HG03025 (cell line): ENCODE data around the gene LRRC4C.
"Not testable (repeated sequence)": the region's sequence is repeated elsewhere in the genome, so short reads cannot be mapped to it uniquely, and the experiment has no call there.

ENCODE experiments used
- ATAC-seq: cut with Tn5 transposase; IDR thresholded peaks from one replicate; pipeline ENCODE4 v1.9.1; 2021; ENCODE audit warnings: mild to moderate bottlenecking, moderate library complexity; ENCODE audit not compliant: unreplicated experiment, low FRiP score

LRRC4C gene

DNA sequence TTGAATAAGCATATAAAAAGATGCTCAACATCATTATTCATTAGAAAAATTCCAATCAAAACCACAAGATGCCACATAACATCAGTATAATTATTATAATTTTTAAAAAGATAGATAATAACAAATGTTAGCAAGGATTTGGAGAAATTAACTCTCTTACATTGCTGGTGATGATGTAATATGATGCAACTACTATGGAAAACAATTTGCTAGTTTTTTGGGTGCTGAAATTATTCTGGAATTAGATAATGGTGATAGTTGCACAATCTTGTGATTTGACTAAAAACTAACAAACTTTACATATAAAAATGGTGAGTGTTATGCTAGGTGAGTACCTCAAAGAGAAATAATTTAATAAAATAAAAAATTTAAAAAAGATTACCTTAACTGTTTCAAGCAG is 412.2 kb downstream of the LRRC4C start:
- ATAC-seq, result no peak

DNA sequence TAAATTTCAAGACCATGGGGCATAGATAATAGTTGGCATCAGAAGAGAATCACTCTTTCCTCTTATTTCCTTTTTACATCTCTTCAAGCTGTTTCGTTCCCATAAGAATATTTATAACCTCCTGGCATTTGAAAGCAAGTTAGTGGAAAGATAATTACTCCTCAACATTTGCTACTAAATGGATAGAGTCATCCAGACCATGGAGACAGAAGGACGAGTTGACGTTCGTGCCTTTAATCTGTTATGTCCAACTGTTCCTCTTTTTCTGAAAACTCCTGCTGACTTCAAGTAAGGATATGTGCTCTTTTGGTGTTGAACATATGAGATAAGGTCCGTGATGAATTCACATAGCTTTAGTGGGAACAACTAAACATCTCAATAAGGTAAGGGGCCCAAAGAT is 414.2 kb downstream of the LRRC4C start:
- no peak for ATAC-seq

DNA sequence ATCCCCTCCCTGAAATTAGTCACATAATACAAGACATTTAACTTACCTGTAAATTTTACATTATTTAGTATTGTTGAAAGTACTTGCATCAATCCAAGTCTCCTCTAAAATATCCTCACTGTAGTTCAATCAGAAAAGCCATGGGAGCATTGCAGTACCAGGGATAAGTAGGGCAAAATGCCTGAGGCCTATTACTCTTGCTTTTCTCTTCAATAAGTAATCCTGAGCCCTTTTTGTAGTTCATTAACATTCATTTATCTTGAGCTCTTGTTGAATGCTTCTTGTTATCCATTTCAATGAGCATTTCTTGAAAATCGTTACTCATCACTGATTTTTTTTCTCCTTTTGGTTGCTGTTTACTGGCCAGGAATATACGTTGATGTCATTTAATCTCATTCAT is 414.7 kb downstream of the LRRC4C start:
- no peak for ATAC-seq

DNA sequence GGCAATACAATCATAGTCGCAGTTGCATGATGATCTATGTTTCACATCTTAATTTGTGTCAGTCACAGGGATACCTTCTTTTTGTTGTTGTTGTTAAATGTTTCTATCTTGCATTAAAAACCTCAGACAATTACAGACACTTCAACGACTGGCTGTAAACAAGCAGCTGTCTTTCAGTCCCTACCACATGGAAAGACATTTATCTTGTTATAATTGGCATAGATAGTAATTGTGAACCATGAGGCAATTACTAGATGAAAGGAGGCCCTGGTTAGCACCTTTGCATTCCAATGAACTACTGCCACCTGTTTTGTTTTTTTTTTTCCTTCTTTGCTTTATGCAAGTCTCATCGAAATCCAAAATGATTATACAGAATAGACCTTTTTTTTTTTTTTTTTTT is 416.8 kb downstream of the LRRC4C start:
- no peak for ATAC-seq

DNA sequence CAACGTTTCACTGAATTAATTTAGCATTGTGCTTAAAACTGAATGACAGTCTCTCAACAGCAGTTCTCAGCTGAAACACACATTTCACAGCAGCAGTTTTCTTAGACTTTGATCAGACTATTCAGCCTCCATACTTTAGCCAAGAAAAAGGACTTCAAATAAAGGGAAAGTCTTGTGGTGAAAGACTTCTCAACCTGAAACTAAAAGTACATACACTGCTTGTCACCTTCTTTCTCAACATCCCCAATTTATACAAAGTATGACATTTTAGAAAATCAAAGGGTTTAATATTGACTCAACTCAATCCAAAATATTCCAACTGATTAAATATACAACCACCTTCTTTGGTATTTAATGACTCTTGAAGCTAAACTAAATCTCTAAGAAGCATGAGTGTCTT is 419.0 kb downstream of the LRRC4C start:
- no peak for ATAC-seq

DNA sequence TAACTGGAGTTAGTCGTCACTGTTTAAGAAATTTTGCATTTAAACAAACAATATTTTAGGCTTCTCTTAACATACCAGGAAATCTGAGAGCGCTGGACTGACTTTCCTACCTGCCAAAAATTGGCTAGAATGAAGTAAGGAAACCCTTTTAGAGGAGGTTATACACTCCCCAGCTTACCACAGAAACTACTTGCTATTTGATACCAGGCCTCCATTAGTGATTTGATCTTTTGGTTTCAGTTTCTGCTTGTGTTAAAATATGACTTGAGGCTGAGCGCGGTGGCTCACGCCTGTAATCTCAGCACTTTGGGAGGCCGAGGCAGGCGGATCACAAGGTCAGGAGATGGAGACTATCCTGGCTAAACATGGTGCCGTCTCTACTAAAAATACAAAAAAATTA is 419.9 kb downstream of the LRRC4C start:
- ATAC-seq, result no peak

DNA sequence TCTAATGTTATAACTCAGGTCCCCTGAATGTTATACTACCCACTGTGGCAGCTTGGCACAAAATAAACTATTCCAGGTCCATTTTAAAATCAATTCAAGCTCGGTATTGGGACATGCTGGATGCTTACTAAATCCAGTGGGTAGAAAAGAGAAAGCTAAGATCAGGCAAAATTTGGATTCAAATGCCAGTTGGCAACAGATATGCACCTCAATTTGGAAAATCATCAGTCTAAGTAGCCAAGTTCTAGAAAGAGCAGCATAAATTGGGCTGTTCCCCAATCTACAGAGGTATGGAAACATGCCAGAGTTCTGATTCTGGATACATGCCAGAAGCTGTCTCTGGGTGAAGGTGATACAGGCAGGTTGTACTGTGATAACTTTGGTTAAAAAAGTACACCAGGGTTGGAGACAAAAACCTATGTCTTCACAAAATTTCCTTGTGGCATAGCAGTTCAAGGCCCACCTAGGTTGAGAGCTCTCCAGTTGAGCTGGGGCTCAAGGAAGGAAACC is 427.8 kb downstream of the LRRC4C start:
- no peak for ATAC-seq

DNA sequence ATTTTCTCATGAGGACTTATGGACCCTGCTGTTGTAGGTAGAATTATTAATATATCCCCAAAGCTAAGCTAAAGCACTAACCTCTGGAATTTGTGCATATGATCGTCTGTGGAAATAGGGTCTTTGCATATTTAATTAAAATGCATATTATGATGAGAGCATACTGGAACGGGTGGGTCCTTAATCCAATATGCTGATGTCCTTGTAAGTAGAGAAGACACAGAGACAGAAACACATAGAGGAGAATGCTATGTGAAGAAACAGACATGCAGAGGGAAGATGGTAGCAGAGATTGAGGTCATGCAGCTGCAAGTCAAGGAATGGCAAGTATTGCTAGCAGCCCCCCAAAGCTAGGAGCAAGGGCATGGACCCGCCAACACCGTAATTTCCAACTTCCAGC is 439.2 kb downstream of the LRRC4C start:
- no peak for ATAC-seq

DNA sequence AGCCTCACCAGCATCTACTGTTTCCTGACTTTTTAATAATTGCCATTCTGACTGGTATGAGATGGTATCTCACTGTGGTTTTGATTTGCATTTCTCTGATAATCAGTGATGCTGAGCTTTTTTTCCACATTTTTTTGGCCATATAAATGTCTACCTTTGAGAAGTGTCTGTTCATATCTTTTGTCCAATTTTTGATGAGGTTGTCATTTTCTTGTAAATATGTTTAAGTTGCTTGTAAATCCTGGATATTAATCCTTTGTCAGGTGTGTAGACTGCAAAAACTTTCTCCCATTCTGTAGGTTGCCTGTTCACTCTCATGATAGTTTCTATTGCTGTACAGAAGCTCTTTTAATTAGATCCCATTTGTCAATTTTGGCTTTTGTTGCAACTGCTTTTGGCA is 439.8 kb downstream of the LRRC4C start:
- ATAC-seq, result not testable (repeated sequence)

DNA sequence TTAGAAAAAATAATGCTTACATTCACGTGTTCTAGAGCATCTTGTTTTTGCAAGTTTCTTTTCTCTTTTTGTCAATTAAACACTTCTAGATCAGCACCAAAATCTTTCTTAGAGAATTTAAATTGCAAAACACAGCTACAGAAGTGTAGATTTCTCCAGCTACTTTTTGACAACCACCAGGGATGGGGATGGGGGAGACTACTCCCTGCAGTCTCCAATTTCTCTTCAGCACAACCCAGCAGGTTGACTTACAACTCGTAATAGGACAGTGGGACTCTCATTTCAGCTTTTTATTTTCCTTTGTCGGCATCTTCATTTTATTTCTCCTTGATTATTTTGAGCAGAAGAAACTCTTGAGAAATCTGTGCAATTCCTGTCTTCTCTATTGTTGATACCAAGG is 441.2 kb downstream of the LRRC4C start:
- no peak for ATAC-seq

DNA sequence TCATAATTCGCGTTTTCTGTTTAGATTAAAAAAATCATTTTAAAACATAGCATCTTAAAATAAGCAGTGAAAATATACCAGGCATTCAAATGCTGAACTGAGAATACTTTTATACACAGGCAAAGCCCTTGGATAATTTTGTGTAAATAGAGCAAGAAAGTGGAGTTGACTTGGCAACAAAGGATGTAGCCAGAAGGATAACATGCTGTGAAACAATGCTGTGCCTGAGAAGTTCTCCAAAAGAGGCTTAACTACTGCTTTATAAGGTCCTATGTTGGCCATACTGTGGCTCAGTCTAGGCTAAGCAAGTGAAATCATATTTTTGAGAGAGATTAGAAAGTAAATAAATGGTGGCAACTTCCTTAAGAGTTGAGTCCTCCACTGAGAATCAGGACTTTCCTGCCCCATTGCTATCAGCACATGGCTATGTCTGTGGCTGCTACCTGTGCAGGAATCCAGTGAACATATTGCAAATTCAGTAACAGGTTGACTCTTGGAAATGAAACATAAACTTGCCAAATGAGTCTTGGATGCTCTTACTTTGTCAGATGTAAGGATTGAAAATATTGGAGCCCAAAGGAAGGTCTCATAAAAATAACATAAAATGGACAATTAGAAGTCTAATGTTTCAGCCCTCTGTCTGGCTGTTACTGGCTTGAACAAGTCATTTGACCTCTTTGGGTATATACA is 448.9 kb downstream of the LRRC4C start:
- no peak for ATAC-seq

DNA sequence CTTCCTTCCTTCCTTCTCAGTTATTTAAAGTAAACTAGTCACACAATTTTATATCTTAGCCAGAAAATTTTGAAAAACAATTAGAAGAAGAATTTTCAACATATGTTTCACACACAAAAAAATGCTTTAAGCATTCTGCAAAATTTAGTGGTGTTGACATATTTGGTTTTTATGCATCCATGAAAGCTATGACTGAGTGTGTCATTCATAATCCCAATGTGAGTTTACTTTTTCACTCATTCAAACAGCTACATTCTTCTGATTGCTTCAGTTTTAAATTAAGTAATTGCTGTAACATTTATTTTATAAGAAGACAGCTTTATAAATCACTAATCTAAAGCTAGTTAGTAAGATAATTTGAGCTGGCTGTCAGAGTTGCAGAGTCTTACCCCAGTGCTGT is 453.5 kb downstream of the LRRC4C start:
- ATAC-seq, result no peak

DNA sequence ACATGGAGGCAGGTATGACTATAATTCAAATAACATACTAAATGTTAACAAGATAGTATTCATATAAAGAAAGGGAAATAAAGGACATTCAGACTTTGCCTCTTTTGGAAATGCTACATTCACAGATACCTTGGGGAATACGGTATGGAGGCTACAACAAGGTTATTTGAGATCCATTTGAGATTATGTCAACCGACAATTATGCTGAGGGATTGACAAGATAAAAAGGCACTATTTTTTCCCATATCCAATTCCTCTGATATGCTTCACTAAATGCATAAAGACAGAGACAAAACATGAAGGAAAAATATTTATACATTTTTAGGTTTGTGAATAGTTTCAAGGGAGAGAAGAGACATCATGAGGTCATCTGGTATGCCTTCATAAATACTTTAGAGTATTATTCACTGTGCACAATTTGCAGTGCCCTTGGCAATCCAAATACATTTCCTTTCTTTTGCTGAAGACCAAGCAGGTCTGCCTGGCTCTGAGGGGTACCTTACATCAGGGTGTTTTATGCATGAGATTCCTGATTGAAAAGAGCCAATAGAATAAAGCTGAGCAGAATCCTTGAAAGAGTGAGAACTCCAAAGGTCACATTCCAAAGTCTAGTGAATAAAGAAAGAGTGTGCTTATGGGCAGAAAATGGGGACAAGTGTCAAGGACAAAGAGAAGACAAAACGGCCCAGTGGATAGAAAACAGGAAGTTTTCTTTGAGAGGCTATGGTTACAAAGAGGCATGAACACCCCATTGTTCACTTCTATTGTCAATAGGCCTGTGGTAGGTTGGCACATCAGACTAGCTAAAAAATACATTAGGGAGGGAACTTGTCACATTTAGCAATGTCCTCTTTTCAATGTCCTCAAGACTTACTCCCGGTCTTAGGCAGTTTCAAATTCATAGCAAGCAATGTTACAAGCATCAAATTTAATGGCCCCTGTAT is 455.8 kb downstream of the LRRC4C start:
- no peak for ATAC-seq

DNA sequence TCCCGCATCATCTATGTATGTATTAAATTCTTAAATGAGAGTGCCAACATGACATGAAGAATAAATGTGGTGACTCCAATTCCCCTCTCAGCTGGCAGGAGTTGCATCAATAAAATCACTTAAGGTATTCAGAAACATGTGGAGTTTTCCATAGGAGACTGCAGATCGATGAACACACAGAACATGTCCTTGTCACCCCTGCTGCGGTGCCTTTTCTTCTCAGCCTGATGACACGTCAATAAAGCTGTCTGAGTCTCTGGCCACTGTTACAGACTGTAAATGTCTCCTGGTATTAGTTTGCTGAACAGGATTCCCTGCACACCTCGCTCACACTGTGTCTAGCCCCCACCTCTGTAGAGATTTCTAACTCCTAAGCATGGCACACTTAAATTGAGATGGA is 460.5 kb downstream of the LRRC4C start:
- ATAC-seq, result no peak

DNA sequence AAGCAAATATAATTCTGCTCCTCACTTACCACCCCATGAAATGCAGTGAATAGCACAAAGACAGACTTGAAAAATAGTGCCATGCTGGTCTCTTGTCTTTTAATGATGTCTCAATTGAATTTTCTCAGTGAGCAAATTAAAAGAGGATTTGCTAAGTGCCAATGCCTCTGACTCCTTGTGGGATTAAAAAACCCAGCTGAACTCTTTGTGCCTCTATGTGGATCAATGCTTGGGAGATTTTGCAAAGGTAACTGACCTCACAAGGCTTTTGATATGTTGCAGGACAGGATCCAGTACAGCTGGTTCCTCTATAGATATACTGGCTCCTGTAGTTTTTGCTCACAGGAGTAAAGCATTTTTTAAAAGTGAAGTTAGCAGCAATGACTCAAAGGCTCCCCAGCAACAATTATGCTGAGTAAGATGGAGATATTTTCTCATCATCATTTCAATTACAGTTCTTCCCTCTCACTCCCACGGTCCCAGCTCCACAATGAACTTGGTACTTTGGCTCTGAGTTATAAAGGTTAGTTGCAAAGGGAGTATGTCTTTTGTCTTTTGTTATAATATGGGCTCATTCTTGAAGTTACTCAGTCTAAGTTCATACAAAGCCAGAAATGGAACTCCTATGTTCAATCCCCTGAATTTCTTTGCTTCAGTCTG is 471.5 kb downstream of the LRRC4C start:
- ATAC-seq, result no peak

DNA sequence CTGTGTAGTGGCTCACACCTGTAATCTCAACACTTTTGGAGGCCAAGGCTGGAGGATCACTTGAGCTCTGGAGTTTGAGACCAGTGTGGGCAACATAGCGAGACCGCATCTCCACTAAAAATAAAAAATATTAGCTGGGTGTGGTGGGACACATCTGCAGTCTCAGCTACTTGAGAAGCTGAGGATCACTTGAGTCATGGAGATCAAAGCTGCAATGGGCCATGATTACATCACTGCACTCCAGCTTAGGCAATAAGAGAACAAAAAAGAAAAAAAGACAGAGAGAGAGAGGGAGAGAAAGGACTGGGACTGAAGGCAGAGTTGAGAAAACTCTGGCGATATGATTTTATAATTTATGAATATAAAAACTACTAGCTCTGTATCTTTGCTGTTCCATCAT is 473.1 kb downstream of the LRRC4C start:
- ATAC-seq, result no peak

DNA sequence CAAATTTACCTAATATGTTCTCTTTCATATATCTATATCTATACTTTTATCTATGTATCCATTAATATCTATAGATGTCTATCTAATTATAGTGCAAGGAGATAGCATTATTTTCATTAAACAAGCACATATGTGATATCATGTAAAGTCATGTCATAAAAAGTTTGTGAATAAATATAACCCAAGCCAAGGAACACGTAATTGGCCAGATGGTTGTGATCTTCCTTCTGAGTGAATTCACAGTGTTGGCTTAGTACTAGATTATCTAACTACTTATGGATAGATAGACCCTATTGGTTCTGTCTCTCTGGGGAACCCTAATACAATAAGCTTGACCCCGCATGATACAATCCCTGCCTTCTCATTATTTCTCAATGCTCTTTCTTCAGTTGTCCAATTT is 484.4 kb downstream of the LRRC4C start:
- no peak for ATAC-seq

DNA sequence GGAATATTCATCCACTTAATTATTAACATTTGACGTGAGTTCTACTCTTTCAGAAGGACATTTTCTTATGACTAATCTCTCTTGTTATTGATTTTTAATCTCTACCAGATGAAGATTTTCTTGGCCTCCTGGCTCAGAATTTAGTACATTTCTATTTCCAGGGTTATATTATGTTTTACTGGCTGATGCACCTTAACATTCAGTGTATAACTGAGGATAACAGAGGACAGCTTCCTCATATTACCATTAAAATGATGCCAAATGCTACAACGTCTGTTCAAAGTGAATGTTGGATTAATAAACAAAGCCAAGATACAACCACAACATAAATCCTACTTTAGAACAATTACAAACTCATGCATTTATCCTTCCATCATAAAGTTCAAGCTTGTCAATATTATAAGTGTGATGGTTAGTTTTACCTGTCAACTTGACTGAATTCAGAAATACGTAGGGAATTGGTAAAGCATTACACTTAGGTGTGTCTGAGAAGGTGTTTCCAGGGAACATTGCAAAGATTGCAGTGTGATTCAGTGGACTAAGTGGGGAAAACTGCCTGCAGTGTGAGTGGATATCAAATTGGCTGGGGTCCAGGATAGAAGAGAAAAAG is 485.2 kb downstream of the LRRC4C start:
- no peak for ATAC-seq

DNA sequence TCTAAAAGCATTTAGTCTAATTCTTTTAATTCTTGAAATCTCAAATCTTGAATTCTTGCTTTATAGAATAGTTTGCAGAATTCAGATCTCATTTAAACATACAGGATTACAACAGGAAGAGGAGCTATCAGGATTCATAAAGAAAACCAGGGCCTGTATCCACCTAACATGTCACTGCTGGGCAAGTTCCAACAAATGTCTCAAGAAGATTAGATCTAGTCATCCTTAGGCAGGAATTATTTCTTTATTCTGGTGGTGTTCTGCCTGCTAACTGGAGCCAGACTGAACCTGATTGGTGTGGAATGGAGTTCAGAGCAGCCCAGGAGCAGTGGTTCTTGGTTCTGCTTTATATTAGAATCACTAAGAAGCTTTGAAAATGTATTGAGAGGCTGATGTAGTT is 500.7 kb downstream of the LRRC4C start:
- no peak for ATAC-seq

DNA sequence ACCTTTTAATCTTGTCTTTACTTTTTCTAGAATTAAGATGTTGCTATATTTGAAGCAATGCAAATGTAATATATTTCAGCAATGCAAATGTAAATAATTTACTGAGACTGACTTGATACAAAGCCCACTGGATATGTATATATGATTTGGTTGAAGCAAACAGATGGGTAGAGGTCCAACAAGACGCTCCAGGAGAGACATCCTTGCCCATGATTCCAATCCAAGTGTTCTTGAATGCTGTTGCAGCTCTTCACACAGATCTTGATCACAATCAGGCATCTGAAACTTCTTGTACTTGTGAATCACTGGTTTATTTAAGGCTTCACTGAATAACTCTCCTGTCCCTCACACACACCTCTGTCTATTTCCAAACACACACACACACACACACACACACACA is 507.0 kb downstream of the LRRC4C start:
- no peak for ATAC-seq

DNA sequence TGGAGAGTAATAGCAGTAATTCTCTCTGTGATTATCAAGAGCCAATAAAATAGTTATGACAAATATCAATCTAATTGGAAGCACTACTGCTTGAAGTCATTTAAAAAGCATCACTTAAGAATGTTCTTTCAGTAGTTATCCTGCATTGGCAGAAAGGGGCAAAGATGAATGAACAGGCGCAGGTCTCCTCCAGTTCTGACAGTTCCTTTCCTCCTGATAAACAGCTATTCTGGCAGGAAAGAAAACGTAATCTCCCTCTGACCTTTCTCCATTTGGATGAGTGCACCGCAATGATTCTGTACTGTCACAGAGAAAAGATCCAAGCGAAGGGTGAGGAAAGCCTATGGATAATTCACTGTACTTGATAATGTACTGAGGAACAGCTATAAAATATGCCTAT is 521.5 kb downstream of the LRRC4C start:
- no peak for ATAC-seq
